Transverse colon (tissue), 4 donors: ENCODE data around the gene MAST2. TPM values are rescaled to one million over a fixed set of nuclear protein-coding genes. Genes with fewer than 3 reads are reported as not detected.

Experiments used
- DNase-seq: peaks from one replicate; pipeline ENCODE4 v3.0.0-alpha.2; 2019
- H3K27ac ChIP-seq, 4 donors: fragments of 200-600 bp; sonication (generic); 2 replicates each; pipeline ENCODE4 v1.5.1; 2016 to 2018; ENCODE audit warnings: inconsistent platforms in 4 of 4
- H3K27me3 ChIP-seq: fragments of 200-600 bp; sonication (generic); 2 replicates; pipeline ENCODE4 v1.5.1; 2017; ENCODE audit warnings: inconsistent platforms
- H3K36me3 ChIP-seq, 4 donors: fragments of 200-600 bp; sonication (generic); 2 replicates each; pipeline ENCODE4 v1.5.1; 2017 to 2019; ENCODE audit warnings: inconsistent platforms in 4 of 4
- H3K4me1 ChIP-seq, 4 donors: fragments of 200-600 bp; sonication (generic); 2 replicates each; pipeline ENCODE4 v1.5.1; 2017 to 2020; ENCODE audit warnings: inconsistent platforms in 4 of 4
- H3K4me3 ChIP-seq, 4 donors: fragments of 200-600 bp; sonication (generic); 1 replicate in 1 of 4; 2 replicates in 3 of 4; pipeline versions ENCODE4 v1.5.1 to v1.6.1; 2017 to 2019; ENCODE audit warnings: inconsistent platforms in 4 of 4
- H3K9me3 ChIP-seq, 2 donors: fragments of 200-600 bp; sonication (generic); 2 replicates each; pipeline ENCODE4 v1.5.1; 2017 to 2019; ENCODE audit warnings: inconsistent platforms in 2 of 2
- CTCF ChIP-seq, 5 experiments: fragments of 200-600 bp in 3 of 5; fragments of 450-650 bp in 2 of 5; sonication (generic) in 3 of 5; IDR thresholded peaks; 1 replicate in 2 of 5; 2 replicates in 3 of 5; pipeline ENCODE4 v1.5.1; 2016 to 2017; ENCODE audit warnings: antibody characterized with exemption in 5 of 5, inconsistent platforms in 3 of 5, mild to moderate bottlenecking in 2 of 5, moderate library complexity in 1 of 5
- EP300 ChIP-seq: sonication (generic); formaldehyde crosslinking; IDR thresholded peaks from one replicate; pipeline ENCODE4 v1.6.1; 2017; ENCODE audit warnings: antibody characterized with exemption, low read depth
- POLR2A ChIP-seq: fragments of 450-650 bp; IDR thresholded peaks from one replicate; pipeline ENCODE4 v1.6.1; 2016; ENCODE audit warnings: antibody characterized with exemption, mild to moderate bottlenecking, moderate library complexity
- POLR2AphosphoS5 ChIP-seq, 3 donors: sonication (generic); formaldehyde crosslinking; IDR thresholded peaks; one replicate each; pipeline ENCODE4 v1.6.1; 2016; ENCODE audit warnings: antibody characterized with exemption in 3 of 3
- WGBS, 2 donors: methylation state at CpG; one replicate each; pipeline ENCODE4 v1.1.5; 2018; ENCODE audit warnings: low coverage in 1 of 2; 5-methylcytosine and 5-hydroxymethylcytosine counted together
- in situ Hi-C, 4 donors: fragments of 200-750 bp; cut with MboI; loops; one replicate each; pipeline versions ENCODE4 v1.15.0 to v1.15.1; 2017; ENCODE audit warnings: low sequenced_read_pairs in 3 of 4, low pct_ligation_motif_present in 1 of 4, low pct_unique_long_range_greater_than_20kb in 1 of 4
- intact Hi-C: fragments of 100-400 bp; cut with DNase I; formaldehyde crosslinking; loops from one replicate; pipeline ENCODE4 v1.15.1; 2023; ENCODE audit warnings: low total_unique reads
- total RNA-seq, 4 donors: library from RNA; depleted of rRNA; stranded (reverse); fragments of >200 nt; gene quantifications; one replicate each; pipeline ENCODE4 v1.1.0, GENCODE V29; 2016

The MAST2 gene
- total RNA-seq, 4 donors from 2014 or later = 160 to 313 (median 161) TPM

- Histone ChIP-seq H3K36me3 (no peaks in the 10 kb centered on the region), H3K4me3 (no peak overlapping the region), H3K9me3 (no peaks in the 10 kb centered on the region), H3K27me3 (no peaks in the 10 kb centered on the region), H3K27ac (peak overlapping the region; percentile 82 to 89 (median 83)), H3K4me1 (peaks cover 12 to 80% (median 42%) of the 10 kb centered on the region in 4 donors)
- in situ Hi-C loops = no loop called here
- TF ChIP-seq CTCF (IDR thresholded peaks at IDR 0.05) (no peak), EP300 (no peak), POLR2AphosphoS5 (IDR thresholded peaks at IDR 0.05) (peak in 1 of 3 donors; percentile 7), POLR2A (no peak)
- 81 to 100% methylated on average over 1 to 5 of the region's 5 CpGs for WGBS, 2 donors
- intact Hi-C loops = no loop called here
- DNase-seq = no peak
Observed at GRCh38 chr1:45971922-45972531, 168.6 kb downstream of the MAST2 start.

GRCh38 chr1:45972621-45973020 lies 169.2 kb downstream of the MAST2 start:
- no peaks in the 10 kb centered on the region for H3K9me3 ChIP-seq
- 73 to 80% methylated on average over 2 of the region's 2 CpGs for WGBS, 2 donors
- no peaks in the 10 kb centered on the region for H3K36me3 ChIP-seq
- in situ Hi-C loops = no loop called here
- H3K27ac ChIP-seq = peak overlapping the region; percentile 82 to 89 (median 83)
- no peak for DNase-seq
- TF ChIP-seq POLR2AphosphoS5 (IDR thresholded peaks at IDR 0.05) (no peak), POLR2A (no peak), CTCF (IDR thresholded peaks at IDR 0.05) (no peak), EP300 (no peak)
- intact Hi-C loops = no loop called here
- H3K4me1 ChIP-seq = peaks cover 12 to 84% (median 43%) of the 10 kb centered on the region in 4 donors
- no peak overlapping the region for H3K4me3 ChIP-seq
- no peaks in the 10 kb centered on the region for H3K27me3 ChIP-seq

- DNase-seq = no peak
- TF ChIP-seq POLR2AphosphoS5 (IDR thresholded peaks at IDR 0.05) (peak in 2 of 3 donors; percentile 39 to 81), CTCF (IDR thresholded peaks at IDR 0.05) (no peak), EP300 (peak; percentile 19)
- Histone ChIP-seq H3K27me3 (no peaks in the 10 kb centered on the region), H3K27ac (peak overlapping the region; percentile 82 to 89 (median 83)), H3K4me1 (peaks cover 12 to 89% (median 45%) of the 10 kb centered on the region in 4 donors), H3K9me3 (no peaks in the 10 kb centered on the region), H3K4me3 (no peak overlapping the region), H3K36me3 (no peaks in the 10 kb centered on the region)
- 49 to 66% methylated on average over 3 of the region's 3 CpGs for WGBS, 2 donors
- intact Hi-C loops (no loop called here), in situ Hi-C loops (no loop called here)
Observed at GRCh38 chr1:45973121-45973520, 169.7 kb downstream of the MAST2 start.

GRCh38 chr1:45974541-45975269 lies 171.3 kb downstream of the MAST2 start:
- Histone ChIP-seq H3K27ac (peak overlapping the region; percentile 82 to 89 (median 83)), H3K4me1 (peaks cover 4 to 90% (median 51%) of the 10 kb centered on the region in 4 donors), H3K4me3 (no peak overlapping the region), H3K36me3 (no peaks in the 10 kb centered on the region), H3K27me3 (no peaks in the 10 kb centered on the region), H3K9me3 (no peaks in the 10 kb centered on the region)
- in situ Hi-C loops (no loop called here), intact Hi-C loops (no loop called here)
- 100% methylated on average over 1 of the region's 1 CpG; no CpG with 5 or more reads in 1 of the 2 donors for WGBS, 2 donors
- DNase-seq = peak; percentile 46
- TF ChIP-seq EP300 (no peak), POLR2AphosphoS5 (IDR thresholded peaks at IDR 0.05) (peak in 2 of 3 donors; percentile 41 to 64), CTCF (IDR thresholded peaks at IDR 0.05) (peak in 2 of 5 experiments; percentile 51 to 63)
